Fibroblast of peridontal ligament (primary cell): ENCODE data around the gene KIF4A.
A peak's percentile ranks its signal among the peaks of the same experiment; 100 is the strongest.

Experiments
- DNase-seq: peaks from one replicate; pipeline ENCODE4 v3.0.0-alpha.2; 2010; ENCODE audit errors: extremely low read depth

KIF4A gene

GRCh38 chrX:70439016-70439415 is 149.1 kb downstream of the KIF4A start:
- no peak for DNase-seq

- DNase-seq: no peak
Measured at GRCh38 chrX:70442224-70442623, 152.3 kb downstream of the KIF4A start.

DNA sequence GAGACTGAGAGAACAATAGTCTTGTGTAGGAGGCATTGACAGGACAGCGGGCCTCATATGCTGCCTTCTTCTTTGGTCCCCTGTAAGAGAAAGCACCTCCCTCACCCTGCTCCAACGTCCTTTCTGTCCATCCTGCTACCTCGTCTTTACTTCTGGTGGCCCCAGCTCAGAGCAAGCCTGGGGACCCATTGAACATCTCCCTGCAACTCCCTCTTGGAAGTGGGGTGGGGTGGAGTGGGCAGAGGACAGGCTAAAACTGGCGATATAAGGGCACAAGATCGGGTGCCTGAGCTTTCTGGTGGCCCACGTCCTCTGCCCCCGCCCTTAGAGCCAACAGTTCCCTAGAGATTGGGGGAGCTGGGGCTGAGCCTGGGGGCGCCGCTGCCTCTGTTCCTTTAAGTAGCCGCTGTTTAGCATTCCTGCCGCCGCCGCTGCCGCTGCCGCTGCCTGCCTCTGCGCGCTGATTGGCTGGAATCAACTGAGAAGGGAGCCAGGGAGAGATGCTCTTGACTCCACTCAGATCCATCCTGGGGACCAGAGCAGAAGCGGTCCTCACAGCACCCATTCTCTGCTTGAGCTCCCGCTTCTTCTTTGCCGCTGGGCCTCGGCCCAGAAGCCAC is 154.5 kb downstream of the KIF4A start, which contains the start of gene DLG3:
TSS of gene DLG3 (plus strand) at position 510 of the 620 bp plus-strand sequence. CDS start 367 bp downstream, outside the sequence.
- peak; percentile 41 for DNase-seq

DNA sequence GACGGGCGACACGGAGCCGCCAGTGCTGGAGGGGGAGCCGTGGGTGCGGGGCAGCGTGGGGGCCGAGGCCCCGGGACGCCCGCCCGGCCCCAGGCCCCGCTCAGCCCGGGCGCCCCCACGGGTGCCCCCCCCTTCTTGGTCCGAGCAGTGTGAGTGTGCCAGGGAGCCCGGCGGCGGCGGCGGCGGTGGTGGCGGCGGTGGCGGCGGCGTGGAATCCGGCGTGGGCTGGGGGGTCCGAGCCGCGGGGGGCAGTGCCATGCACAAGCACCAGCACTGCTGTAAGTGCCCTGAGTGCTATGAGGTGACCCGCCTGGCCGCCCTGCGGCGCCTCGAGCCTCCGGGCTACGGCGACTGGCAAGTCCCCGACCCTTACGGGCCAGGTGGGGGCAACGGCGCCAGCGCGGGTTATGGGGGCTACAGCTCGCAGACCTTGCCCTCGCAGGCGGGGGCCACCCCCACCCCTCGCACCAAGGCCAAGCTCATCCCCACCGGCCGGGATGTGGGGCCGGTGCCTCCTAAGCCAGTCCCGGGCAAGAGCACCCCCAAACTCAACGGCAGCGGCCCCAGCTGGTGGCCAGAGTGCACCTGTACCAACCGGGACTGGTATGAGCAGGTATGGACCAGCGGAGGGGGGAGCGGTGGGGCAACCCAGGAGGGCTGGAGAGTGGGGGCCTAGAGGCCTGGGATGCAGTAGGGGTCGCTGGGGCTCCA is 155.2 kb downstream of the KIF4A start:
- DNase-seq: no peak

GRCh38 chrX:70445951-70446350 is 156.0 kb downstream of the KIF4A start:
- DNase-seq: no peak

- no peak for DNase-seq
Measured at GRCh38 chrX:70446380-70447350, 156.8 kb downstream of the KIF4A start.

- DNase-seq: no peak
Measured at GRCh38 chrX:70449457-70449966, 159.6 kb downstream of the KIF4A start.

DNA sequence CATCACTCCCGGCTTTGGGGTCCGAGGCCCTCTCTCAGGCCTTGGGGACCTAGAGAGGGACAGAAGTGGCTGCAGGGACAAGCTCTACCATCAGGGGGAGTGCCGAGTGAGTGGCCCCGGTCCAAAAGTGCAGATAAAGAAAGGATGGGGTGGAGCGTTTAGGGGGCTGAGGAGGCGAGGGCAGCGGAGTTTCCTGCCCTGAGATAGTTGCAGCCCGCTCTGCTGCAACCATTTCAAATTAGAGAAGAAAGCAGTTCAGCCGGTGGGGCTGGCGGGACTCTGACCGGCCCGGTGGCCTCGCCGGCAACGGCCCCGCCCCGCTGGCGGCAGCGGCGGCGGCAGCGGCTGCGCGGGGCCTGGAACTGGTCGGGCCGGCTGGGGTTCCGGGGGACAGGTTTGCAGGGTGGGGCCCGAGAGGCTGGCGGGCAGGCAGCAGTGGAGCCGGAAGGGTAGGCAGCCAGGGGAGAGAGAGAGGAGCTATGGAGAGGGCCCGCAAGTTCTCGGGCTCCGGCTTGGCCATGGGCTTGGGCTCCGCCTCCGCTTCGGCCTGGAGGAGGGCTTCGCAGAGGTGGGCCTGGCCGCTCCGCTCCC is 162.3 kb downstream of the KIF4A start:
- peak; percentile 41 for DNase-seq

GRCh38 chrX:70453024-70453618 is 163.2 kb downstream of the KIF4A start:
- DNase-seq: no peak

GRCh38 chrX:70454441-70455365 is 164.8 kb downstream of the KIF4A start:
- peak; percentile 56 for DNase-seq

DNA sequence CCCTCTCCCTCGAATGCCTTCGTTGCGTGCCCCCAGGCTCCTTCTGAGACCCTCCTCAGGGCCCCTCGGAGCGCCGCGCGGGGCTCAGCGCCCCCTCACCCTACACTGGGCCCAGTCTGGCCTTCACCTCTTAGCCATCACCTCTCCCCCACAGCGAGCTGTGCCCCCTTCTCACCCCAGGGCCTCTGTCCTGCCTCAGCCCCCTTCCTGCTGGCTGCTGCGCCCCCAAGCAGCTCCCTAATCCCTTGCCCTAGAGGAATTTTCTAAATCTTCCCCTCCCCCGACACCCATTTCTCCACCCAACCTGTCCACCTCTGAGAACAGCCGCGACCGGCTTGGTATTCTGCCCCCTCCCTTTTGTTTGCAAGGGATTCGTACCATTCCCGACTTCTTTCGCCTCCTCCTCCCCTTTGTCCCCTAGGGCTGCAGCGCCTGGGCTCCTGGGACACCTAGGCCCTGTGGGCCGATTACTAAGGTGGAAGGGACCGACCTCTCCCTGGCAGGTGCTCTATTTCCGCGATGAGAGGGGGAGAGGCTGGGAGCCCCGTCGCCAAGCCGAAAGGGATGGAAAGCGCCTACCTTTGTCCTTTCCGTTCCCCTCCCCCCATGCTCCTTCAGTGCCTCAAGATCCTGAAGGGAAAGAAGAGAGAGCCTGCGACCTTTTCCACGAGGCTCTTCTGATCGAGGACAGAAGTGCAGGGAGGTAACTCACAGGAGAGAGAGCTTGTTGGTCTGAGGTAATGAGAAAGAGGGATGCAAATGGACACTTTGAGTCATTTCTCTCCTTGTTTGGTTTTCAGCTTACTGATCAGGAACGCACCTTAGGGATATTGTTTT is 165.7 kb downstream of the KIF4A start:
- DNase-seq: no peak

GRCh38 chrX:70456256-70456655 is 166.4 kb downstream of the KIF4A start:
- no peak for DNase-seq

DNA sequence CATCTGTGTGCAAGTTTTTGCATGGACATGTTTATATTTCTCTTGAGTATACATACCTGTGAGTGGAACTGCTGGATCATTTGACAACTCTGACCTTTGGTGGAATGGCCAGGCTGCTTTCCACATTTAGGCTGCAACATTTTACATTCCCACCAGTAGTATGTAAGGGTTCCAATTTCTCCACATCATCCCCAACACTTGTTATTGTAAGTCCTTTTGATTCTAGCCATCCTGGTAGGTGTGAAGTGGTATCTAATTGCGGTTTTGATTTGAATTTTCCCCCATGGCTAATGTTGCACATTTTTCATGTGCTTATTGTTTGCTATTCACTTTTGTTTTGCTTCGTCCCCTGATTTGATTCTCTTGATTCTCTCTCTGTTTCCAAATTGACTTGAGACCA is 171.1 kb downstream of the KIF4A start:
- no peak for DNase-seq

GRCh38 chrX:70464051-70464450 is 174.1 kb downstream of the KIF4A start:
- no peak for DNase-seq

GRCh38 chrX:70466968-70467367 is 177.1 kb downstream of the KIF4A start:
- peak; percentile 30 for DNase-seq

DNA sequence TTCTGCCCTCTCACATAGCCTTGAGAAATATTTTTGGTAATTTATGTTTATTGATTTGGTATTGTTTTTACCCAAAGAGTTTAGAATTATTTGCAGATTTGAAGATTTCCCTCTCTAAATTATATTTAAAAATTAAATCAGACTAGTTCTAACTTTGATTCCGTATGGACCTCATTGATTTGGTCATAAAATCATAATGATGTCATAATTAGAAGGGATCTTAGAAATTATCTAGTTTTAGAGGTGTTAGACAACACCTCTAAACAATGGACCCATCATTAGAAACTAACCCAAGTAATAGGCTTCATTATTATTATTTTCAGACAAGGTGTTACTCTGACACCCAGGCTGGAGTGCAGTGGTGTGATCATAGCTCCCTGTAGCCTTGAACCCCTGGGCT is 178.8 kb downstream of the KIF4A start:
- DNase-seq: no peak
